ENCODE results near the gene ANKS6.

Gene ANKS6

DNA sequence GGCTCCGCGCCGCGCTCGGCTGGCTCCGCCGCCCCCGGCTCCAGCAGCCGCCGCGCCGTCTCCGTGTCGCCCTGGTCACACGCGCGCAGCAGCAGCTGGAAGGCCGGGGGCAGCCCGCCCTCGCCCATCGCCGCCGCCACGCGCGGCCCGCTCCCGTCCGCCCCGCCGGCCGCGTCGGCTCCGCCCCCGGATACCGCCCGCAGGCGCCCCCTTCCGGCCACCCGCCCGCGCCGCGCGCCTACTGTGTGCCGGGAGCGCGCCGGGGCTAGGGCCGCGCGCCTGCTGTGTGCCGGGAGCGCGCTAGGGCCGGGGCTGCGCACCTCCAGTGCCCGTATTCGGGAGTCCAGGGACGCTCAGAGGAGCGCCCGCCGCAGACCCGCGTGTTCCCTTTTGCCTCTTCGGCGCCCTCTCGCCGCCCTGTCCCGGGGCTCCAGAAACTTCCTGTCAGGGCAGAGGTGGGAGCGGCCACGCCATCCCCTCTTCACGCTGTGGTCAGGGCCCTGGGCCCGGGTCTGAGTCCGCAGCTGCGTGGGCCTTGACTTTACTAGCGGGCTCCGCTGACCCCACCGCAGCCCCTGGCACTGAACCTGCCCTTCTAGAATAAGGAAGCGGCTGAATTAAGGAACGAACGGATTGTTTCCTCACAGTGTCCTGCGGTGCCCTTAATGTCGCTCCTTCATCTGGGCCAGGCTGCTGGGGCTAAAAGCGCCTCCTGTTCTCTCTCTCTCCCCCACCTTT, at the start of gene ANKS6:
ANKS6 (minus strand) TSS at position 192 of the 738 bp plus-strand sequence; CDS start at position 128, 64 bp downstream.
- DNase-seq (ENCODE audit: low read depth, low spot score): no peak

GRCh38 chr9:98846081-98846480, 49.7 kb upstream of the ANKS6 start:
- DNase-seq (ENCODE audit: low read depth, low spot score): no peak

GRCh38 chr9:98842510-98842909, 46.2 kb upstream of the ANKS6 start:
- no peak for DNase-seq (ENCODE audit: low read depth, low spot score)

- peak; percentile 33 for DNase-seq (ENCODE audit: low read depth, low spot score)
Observed at GRCh38 chr9:98839724-98840123, 43.4 kb upstream of the ANKS6 start.

- no peak for DNase-seq (ENCODE audit: low read depth, low spot score)
Observed at GRCh38 chr9:98838868-98839565, 42.7 kb upstream of the ANKS6 start.

GRCh38 chr9:98838155-98838867, 42.0 kb upstream of the ANKS6 start:
- no peak for DNase-seq (ENCODE audit: low read depth, low spot score)

- DNase-seq (ENCODE audit: low read depth, low spot score): no peak
Observed at GRCh38 chr9:98837516-98837915, 41.2 kb upstream of the ANKS6 start.

- no peak for DNase-seq (ENCODE audit: low read depth, low spot score)
Observed at GRCh38 chr9:98836206-98836605, 39.9 kb upstream of the ANKS6 start.

DNA sequence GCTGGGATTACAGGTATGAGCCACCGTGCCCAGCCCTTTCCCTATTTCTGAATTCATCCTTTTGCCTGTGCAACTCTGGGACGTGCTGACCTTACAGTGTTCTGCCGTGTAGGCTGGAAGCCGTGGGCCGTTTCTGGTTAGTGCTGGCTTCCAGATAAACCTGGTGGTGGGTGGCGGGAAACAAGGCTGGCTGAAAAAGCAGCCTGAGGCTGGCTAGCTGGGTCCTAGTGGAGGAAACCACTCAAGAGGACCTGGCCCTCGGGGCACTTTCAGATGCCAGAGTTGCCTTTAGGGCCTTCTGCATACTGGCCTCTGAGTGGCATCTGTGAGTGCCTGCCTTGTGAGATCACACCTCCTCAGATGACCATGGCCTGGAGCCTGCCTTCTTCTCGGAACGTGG, 38.0 kb upstream of the ANKS6 start:
- no peak for DNase-seq (ENCODE audit: low read depth, low spot score)

DNA sequence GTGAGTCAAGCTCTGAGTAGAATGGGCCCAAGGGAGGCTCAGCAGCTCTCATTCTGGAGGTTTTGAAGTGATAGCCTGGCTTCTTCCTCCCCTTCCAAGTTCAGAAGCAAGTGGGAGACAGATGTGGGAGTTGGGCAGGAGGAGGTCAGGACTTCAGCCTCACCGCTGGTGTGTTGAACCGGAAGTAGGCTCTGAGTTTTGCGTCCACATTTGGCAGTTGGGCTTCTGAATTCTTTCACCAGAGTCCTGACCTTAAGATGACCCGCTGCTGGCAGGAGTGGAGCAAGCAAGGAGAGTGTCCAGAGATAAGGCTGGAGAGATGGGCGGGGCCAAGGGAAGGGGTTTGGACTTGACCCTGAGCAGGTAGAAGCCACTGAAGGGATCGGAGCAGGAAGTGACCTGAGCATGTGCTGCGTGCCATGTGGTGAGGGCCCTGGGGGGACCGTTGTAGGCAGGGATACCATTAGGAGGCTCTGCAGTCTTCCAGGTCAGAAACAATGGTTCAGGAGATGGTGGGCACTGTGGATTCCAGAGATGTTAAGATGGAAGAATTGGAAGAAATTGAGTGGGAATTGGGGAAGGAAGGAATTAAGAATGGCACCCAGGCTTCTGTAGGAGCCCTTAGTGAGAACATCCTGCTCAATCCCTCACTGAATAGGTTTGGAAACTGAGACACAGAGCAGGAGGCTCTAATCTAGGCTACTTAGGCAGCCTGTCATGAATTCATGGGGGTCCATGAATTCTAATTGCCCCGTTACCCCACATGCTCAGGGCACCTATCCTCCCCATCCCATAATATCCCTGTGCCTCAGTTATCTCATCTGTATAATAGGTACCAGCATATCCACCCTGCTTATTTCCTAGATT, 37.0 kb upstream of the ANKS6 start:
- no peak for DNase-seq (ENCODE audit: low read depth, low spot score)

DNA sequence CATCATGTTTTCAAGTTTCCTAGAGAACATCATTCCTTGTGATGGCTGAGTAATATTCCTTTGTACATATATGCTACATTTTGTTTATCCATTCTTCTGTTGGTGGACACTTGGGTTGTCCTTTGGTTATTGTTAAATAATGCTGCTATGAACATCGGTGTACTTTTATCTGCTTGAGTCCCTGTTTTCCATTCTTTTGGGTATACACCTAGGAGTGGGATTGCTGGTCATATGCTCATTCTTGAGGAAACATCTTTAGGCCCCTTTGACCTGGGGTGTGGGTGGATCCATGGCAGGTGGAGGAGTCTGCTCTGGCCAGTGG, 36.4 kb upstream of the ANKS6 start:
- DNase-seq (ENCODE audit: low read depth, low spot score): no peak

GRCh38 chr9:98831696-98832095, 35.3 kb upstream of the ANKS6 start:
- no peak for DNase-seq (ENCODE audit: low read depth, low spot score)

- DNase-seq (ENCODE audit: low read depth, low spot score): no peak
Observed at GRCh38 chr9:98830554-98830953, 34.2 kb upstream of the ANKS6 start.

DNA sequence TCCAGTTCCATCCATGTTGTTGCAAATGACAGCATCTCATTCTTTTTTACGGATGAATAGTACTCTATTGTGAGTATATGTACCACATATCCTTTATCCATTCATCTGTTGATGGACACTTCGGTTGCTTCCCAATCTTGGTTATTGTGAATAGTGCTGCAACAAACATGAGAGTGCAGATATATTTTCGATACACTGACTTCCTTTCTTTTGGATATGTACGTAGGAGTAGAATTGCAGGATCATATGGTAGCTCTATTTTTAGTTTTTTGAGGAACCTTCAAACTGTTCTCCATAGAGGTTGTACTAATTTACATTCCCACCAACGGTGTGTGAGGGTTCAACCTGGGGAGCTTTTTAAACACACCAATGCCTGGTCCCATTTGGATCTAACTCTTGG, 33.4 kb upstream of the ANKS6 start:
- no peak for DNase-seq (ENCODE audit: low read depth, low spot score)

GRCh38 chr9:98826716-98827115, 30.4 kb upstream of the ANKS6 start:
- DNase-seq (ENCODE audit: low read depth, low spot score): no peak

GRCh38 chr9:98825414-98825813, 29.1 kb upstream of the ANKS6 start:
- DNase-seq (ENCODE audit: low read depth, low spot score): no peak

GRCh38 chr9:98823666-98824334, 27.4 kb upstream of the ANKS6 start:
- DNase-seq (ENCODE audit: low read depth, low spot score): no peak

DNA sequence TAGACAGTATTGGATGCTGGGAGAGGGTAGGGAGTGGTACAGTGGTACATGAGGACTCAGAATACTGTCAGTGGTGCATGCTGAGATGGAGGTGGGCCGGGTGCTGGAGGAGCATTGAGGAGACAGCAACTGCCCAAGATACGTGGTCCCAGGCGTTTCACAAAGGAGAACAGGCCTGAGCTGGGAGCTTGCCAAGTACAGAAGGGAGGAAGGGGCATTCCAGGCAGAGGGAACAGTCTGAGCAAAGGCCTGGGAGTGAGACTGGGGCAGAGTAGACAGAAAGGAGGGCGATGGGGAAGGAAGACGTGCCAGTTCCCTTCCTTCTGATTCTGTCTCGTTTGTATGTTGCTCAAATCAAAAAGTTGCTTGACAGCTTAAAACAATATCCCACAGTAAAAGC, 26.3 kb upstream of the ANKS6 start:
- no peak for DNase-seq (ENCODE audit: low read depth, low spot score)

- no peak for DNase-seq (ENCODE audit: low read depth, low spot score)
Observed at GRCh38 chr9:98821831-98822230, 25.5 kb upstream of the ANKS6 start.

GRCh38 chr9:98819231-98819630, 22.9 kb upstream of the ANKS6 start:
- no peak for DNase-seq (ENCODE audit: low read depth, low spot score)

DNA sequence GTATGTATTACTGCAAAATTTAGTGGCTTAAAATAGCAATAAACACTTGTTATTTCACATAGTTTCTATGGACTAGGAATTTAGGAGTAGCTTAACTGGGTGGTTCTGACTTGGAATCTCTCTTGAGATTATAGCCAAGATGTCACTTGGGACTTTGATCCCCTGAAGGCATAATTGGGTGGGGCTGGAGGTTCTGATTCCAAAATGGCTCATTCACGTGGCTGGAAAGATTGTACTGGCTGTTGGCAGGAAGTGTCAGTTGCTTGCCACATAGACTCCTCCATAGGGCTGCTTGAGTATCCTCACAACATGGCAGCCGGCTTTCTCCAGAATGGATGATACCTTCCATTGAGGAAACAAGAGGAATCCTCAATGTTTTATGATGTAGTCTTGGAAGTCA, 22.4 kb upstream of the ANKS6 start:
- DNase-seq (ENCODE audit: low read depth, low spot score): no peak

All from iPS DF 19.7 (cell line).